HFFc6 (cell line): ENCODE measurements around the gene PTPRF. TPM values are rescaled to one million over a fixed set of nuclear protein-coding genes. Genes with fewer than 3 reads are reported as not detected.

ENCODE experiments used
- DNase-seq: peaks from one replicate; pipeline ENCODE4 v3.0.0-alpha.2; 2018
- H3K27ac Mint-ChIP-seq: 2 replicates; pipeline ENCODE4 v1.8.0; 2020; ENCODE audit warnings: mild to moderate bottlenecking, mixed read lengths
- H3K27me3 Mint-ChIP-seq: 2 replicates; pipeline ENCODE4 v1.8.0; 2021; ENCODE audit warnings: mild to moderate bottlenecking, moderate library complexity, mixed read lengths; ENCODE audit not compliant: insufficient read depth
- H3K36me3 Mint-ChIP-seq: 2 replicates; pipeline ENCODE4 v1.8.0; 2021; ENCODE audit warnings: low read depth, mixed read lengths
- H3K4me1 Mint-ChIP-seq: 2 replicates; pipeline ENCODE4 v1.8.0; 2020; ENCODE audit warnings: low read depth, mixed read lengths
- H3K4me3 Mint-ChIP-seq: 2 replicates; pipeline ENCODE4 v1.8.0; 2020; ENCODE audit warnings: mild to moderate bottlenecking, moderate library complexity, mixed read lengths
- H3K9me3 Mint-ChIP-seq: 2 replicates; pipeline ENCODE4 v1.8.0; 2020; ENCODE audit warnings: mild to moderate bottlenecking, mixed read lengths
- total RNA-seq, 6 experiments: library from RNA; stranded (reverse); fragmentation: NEBNext Ultra II Directional; extraction: Animal tissue kit (Norgen Biotek cat#: 25700); gene quantifications; 2 replicates in 1 of 6; 3 replicates in 5 of 6; pipeline ENCODE4 v1.2.3, GENCODE V29; 2021
- TF ChIP-seq, protein P1 (sequence below): fragments of 200-600 bp; sonication (generic); IDR thresholded peaks from 2 replicates; pipeline ENCODE4 v1.5.0; 2021; ENCODE audit warnings: antibody characterized with exemption, mild to moderate bottlenecking

The PTPRF gene
- total RNA-seq, 6 experiments from 2014 or later = 94.3 to 119 (median 109) TPM

GRCh38 chr1:43522431-43522775 is 8.3 kb upstream of the PTPRF start:
- TF ChIP-seq, protein P1, sequence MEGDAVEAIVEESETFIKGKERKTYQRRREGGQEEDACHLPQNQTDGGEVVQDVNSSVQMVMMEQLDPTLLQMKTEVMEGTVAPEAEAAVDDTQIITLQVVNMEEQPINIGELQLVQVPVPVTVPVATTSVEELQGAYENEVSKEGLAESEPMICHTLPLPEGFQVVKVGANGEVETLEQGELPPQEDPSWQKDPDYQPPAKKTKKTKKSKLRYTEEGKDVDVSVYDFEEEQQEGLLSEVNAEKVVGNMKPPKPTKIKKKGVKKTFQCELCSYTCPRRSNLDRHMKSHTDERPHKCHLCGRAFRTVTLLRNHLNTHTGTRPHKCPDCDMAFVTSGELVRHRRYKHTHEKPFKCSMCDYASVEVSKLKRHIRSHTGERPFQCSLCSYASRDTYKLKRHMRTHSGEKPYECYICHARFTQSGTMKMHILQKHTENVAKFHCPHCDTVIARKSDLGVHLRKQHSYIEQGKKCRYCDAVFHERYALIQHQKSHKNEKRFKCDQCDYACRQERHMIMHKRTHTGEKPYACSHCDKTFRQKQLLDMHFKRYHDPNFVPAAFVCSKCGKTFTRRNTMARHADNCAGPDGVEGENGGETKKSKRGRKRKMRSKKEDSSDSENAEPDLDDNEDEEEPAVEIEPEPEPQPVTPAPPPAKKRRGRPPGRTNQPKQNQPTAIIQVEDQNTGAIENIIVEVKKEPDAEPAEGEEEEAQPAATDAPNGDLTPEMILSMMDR = no peak

GRCh38 chr1:43522776-43523480 is 7.8 kb upstream of the PTPRF start:
- Mint-ChIP-seq H3K4me3 (no peak overlapping the region), H3K36me3 (peaks cover 9% of the 10 kb centered on the region), H3K4me1 (peaks cover 44% of the 10 kb centered on the region), H3K9me3 (no peaks in the 10 kb centered on the region), H3K27ac (peak overlapping the region; percentile 42), H3K27me3 (peaks cover 3% of the 10 kb centered on the region)
- TF ChIP-seq, protein P1 = no peak
- peak; percentile 83 for DNase-seq

More at GRCh38 chr1:43522431-43522775, 8.3 kb upstream of the PTPRF start:
- Mint-ChIP-seq H3K9me3 (no peaks in the 10 kb centered on the region), H3K27me3 (peaks cover 3% of the 10 kb centered on the region), H3K4me1 (peaks cover 44% of the 10 kb centered on the region), H3K4me3 (no peak overlapping the region), H3K36me3 (peaks cover 9% of the 10 kb centered on the region), H3K27ac (no peak overlapping the region)
- DNase-seq = no peak

- no peaks in the 10 kb centered on the region for H3K9me3 Mint-ChIP-seq
- H3K4me3 Mint-ChIP-seq = no peak overlapping the region
- no peak for DNase-seq
- H3K27me3 Mint-ChIP-seq = peaks cover 1% of the 10 kb centered on the region
- TF ChIP-seq, protein P1 = no peak
- peaks cover 9% of the 10 kb centered on the region for H3K36me3 Mint-ChIP-seq
- peaks cover 60% of the 10 kb centered on the region for H3K4me1 Mint-ChIP-seq
- no peak overlapping the region for H3K27ac Mint-ChIP-seq
Measured at GRCh38 chr1:43524804-43525203, 5.9 kb upstream of the PTPRF start.

DNA sequence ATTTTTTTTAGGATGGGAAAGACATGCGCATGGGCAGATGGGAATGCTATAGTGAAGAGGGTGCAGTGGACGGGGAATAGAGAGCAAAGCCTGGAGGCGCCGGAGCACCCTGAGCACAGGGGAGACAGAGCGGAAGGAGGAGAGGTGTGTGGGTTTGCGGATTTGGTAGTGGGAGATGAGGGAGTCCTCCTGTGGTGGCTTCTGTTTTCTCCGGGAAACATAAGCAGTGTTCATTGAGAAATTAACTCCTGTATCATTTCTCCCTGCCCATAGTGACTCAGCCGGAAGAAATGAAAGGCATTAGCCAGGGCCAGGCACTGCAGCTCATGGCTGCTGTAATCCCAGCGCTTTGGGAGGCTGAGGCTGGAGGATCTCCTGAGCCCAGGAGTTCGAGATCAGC is 4.7 kb upstream of the PTPRF start:
- TF ChIP-seq, protein P1 = no peak
- H3K27ac Mint-ChIP-seq = peak overlapping the region; percentile 63
- H3K4me3 Mint-ChIP-seq = no peak overlapping the region
- H3K27me3 Mint-ChIP-seq = peaks cover 1% of the 10 kb centered on the region
- no peaks in the 10 kb centered on the region for H3K9me3 Mint-ChIP-seq
- H3K4me1 Mint-ChIP-seq = peaks cover 69% of the 10 kb centered on the region
- H3K36me3 Mint-ChIP-seq = peaks cover 9% of the 10 kb centered on the region
- DNase-seq = peak; percentile 48

DNA sequence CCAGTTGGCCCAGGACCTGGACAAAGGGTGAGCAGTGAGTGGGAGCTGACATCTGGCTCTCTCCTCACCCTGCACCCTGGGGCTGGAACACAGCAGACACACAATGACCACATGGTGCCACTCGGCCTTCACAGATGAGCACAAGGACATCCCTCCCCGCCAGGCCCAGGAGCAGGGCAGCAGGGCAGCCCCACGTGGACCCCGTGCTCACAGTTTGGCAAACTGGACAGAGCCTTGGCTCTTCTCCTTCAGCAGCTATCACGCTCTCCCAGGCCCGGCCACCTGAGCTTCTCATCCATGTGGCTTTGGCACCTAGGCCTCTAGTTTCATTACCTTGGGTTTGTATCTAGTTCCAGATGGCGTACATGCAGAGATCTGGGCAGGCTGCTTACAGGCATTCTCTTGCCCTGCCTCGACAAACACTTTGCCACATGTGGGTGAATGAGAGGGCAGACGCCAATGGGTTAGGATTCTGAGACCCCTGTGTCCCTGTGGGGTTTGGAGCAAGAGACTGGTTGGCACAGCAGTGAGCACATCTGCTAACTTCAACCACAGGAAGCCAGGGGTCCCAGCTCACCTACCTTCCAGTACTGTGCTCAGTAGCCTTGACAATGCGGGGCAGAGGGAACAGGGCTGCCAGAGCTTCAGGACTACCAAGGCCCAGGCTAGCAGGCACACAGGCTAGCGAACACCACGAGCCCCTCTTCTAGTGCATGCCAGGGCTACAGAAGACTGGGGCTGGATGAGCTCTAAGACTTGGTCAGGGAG is 3.4 kb upstream of the PTPRF start:
- H3K27ac Mint-ChIP-seq = no peak overlapping the region
- H3K4me1 Mint-ChIP-seq = peaks cover 72% of the 10 kb centered on the region
- no peaks in the 10 kb centered on the region for H3K9me3 Mint-ChIP-seq
- no peak overlapping the region for H3K4me3 Mint-ChIP-seq
- DNase-seq = no peak
- peaks cover 1% of the 10 kb centered on the region for H3K27me3 Mint-ChIP-seq
- H3K36me3 Mint-ChIP-seq = peaks cover 9% of the 10 kb centered on the region
- TF ChIP-seq, protein P1 = no peak
